MM.1S (cell line): Measurements from ENCODE around the gene APLP2.

Experiments
- EZH2 ChIP-seq: fragments of 300-600 bp; sonication (generic); optimal IDR thresholded peaks from 2 replicates; pipeline ENCODE3; 2017; ENCODE audit warnings: low read depth, mild to moderate bottlenecking, antibody characterized with exemption, low read length, mixed read lengths
- EZH2phosphoT487 ChIP-seq: fragments of 300-600 bp; sonication (generic); IDR thresholded peaks from 2 replicates; pipeline ENCODE4 v1.6.1; 2018; ENCODE audit warnings: antibody characterized with exemption, low read length
- TF ChIP-seq, protein P1 (sequence below): fragments of 300-600 bp; sonication (generic); IDR thresholded peaks from 2 replicates; pipeline ENCODE4 v1.5.1; 2016; ENCODE audit warnings: antibody characterized with exemption, low read length, mixed read lengths

GRCh38 chr11:130192845-130193267 lies 123.2 kb downstream of the APLP2 start:
- TF ChIP-seq EZH2 (no peak), EZH2phosphoT487 (no peak)
- TF ChIP-seq, protein P1, sequence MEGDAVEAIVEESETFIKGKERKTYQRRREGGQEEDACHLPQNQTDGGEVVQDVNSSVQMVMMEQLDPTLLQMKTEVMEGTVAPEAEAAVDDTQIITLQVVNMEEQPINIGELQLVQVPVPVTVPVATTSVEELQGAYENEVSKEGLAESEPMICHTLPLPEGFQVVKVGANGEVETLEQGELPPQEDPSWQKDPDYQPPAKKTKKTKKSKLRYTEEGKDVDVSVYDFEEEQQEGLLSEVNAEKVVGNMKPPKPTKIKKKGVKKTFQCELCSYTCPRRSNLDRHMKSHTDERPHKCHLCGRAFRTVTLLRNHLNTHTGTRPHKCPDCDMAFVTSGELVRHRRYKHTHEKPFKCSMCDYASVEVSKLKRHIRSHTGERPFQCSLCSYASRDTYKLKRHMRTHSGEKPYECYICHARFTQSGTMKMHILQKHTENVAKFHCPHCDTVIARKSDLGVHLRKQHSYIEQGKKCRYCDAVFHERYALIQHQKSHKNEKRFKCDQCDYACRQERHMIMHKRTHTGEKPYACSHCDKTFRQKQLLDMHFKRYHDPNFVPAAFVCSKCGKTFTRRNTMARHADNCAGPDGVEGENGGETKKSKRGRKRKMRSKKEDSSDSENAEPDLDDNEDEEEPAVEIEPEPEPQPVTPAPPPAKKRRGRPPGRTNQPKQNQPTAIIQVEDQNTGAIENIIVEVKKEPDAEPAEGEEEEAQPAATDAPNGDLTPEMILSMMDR: no peak
